ENCODE data around the gene KCTD1.

- TF ChIP-seq CTCF (IDR thresholded peaks at IDR 0.05; ENCODE audit: control extremely low read depth in 1 of 3, insufficient read depth in 1 of 3, low read depth in 1 of 3, low read length in 3 of 3) (no peak), SP2 (IDR thresholded peaks at IDR 0.05; ENCODE audit: low read length) (no peak), KDM1A (IDR thresholded peaks at IDR 0.05; ENCODE audit: borderline replicate concordance, low read length) (no peak), HDAC6 (IDR thresholded peaks at IDR 0.05; ENCODE audit: low read depth, low read length) (no peak), SP1 (IDR thresholded peaks at IDR 0.05; ENCODE audit: low read depth, low read length) (no peak), NANOG (IDR thresholded peaks at IDR 0.05; ENCODE audit: insufficient read depth, low read depth, low read length, poor library complexity, severe bottlenecking) (no peak), RXRA (IDR thresholded peaks at IDR 0.05; ENCODE audit: insufficient read depth, low read depth, low read length) (no peak), CHD2 (IDR thresholded peaks at IDR 0.05; ENCODE audit: low read length) (no peak)
- TF ChIP-seq, protein P1, sequence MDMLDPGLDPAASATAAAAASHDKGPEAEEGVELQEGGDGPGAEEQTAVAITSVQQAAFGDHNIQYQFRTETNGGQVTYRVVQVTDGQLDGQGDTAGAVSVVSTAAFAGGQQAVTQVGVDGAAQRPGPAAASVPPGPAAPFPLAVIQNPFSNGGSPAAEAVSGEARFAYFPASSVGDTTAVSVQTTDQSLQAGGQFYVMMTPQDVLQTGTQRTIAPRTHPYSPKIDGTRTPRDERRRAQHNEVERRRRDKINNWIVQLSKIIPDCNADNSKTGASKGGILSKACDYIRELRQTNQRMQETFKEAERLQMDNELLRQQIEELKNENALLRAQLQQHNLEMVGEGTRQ (IDR thresholded peaks at IDR 0.05; ENCODE audit: low read length), result no peak
Measured at GRCh38 chr18:26502823-26503222, 45.5 kb downstream of the KCTD1 start.

Measured in H1 (cell line).